SU-DHL-6 (cell line): ENCODE measurements around the gene GPX4.

Experiments
- H2AFZ ChIP-seq: fragments of 200-600 bp; sonication (generic); 2 replicates; pipeline ENCODE4 v1.6.1; 2014; ENCODE audit warnings: low read depth, mild to moderate bottlenecking, moderate library complexity, mixed read lengths, antibody characterized with exemption, low read length; ENCODE audit not compliant: severe bottlenecking
- H3F3A ChIP-seq: fragments of 200-600 bp; shearing (Covaris generic); 2 replicates; pipeline ENCODE4 v1.6.0; 2016; ENCODE audit warnings: antibody characterized with exemption, mild to moderate bottlenecking; ENCODE audit not compliant: insufficient read depth
- H3K27ac ChIP-seq: fragments of 200-600 bp; sonication (generic); 2 replicates; pipeline ENCODE4 v1.5.1; 2016; ENCODE audit warnings: low read depth, mild to moderate bottlenecking, low read length, moderate library complexity, mixed read lengths
- H3K27me3 ChIP-seq: fragments of 200-600 bp; sonication (generic), shearing (Covaris generic); 2 replicates; pipeline ENCODE4 v1.6.0; 2014; ENCODE audit warnings: mild to moderate bottlenecking, low read length
- H3K36me3 ChIP-seq: fragments of 200-600 bp; sonication (generic); 2 replicates; pipeline ENCODE4 v1.6.1; 2014; ENCODE audit warnings: mild to moderate bottlenecking, low read length, mixed read lengths
- H3K4me2 ChIP-seq: fragments of 300-600, 200-600 bp; shearing (Covaris generic), sonication (generic); 2 replicates; pipeline ENCODE4 v1.6.0; 2014; ENCODE audit warnings: low read length, low read depth, mild to moderate bottlenecking; ENCODE audit not compliant: poor library complexity, severe bottlenecking
- H3K4me3 ChIP-seq: fragments of 200-600 bp; sonication (generic); 2 replicates; pipeline ENCODE4 v1.5.1; 2014; ENCODE audit warnings: antibody characterized with exemption, low read length, mild to moderate bottlenecking, mixed read lengths; ENCODE audit not compliant: insufficient read depth, poor library complexity, severe bottlenecking
- H3K79me2 ChIP-seq: fragments of 200-600 bp; sonication (generic); 2 replicates; pipeline ENCODE4 v1.6.1; 2014; ENCODE audit warnings: mild to moderate bottlenecking, low read length, moderate library complexity; ENCODE audit not compliant: insufficient read depth
- H3K9ac ChIP-seq: fragments of 200-600 bp; sonication (generic); 2 replicates; pipeline ENCODE4 v1.7.0; 2014; ENCODE audit warnings: mild to moderate bottlenecking, low read length
- H3K9me2 ChIP-seq: fragments of 200-600 bp; sonication (generic); replicated peaks from 2 replicates; pipeline ENCODE4 v1.6.1; 2014; ENCODE audit warnings: low read length; ENCODE audit not compliant: insufficient read depth
- H3K9me3 ChIP-seq: fragments of 200-600 bp; sonication (generic); 2 replicates; pipeline ENCODE4 v1.6.1; 2014; ENCODE audit warnings: low read length, mixed read lengths; ENCODE audit not compliant: insufficient read depth
- H4K20me1 ChIP-seq: fragments of 200-600 bp; sonication (generic); 2 replicates; pipeline ENCODE4 v1.6.1; 2014; ENCODE audit warnings: low read depth, mild to moderate bottlenecking, antibody characterized with exemption, low read length, moderate library complexity, mixed read lengths
- EZH2phosphoT487 ChIP-seq: fragments of 200-600 bp; sonication (generic), shearing (Covaris generic); conservative IDR thresholded peaks from 2 replicates; pipeline ENCODE4 v1.6.1; 2018; ENCODE audit warnings: mild to moderate bottlenecking, antibody characterized with exemption, low read length, moderate library complexity, mixed read lengths
- TF ChIP-seq, protein P1 (sequence below): fragments of 200-600 bp; sonication (generic); IDR thresholded peaks from one replicate; pipeline ENCODE4 v1.5.1; 2017; ENCODE audit warnings: antibody characterized with exemption, mild to moderate bottlenecking, low read length, moderate library complexity; ENCODE audit not compliant: insufficient read depth, poor library complexity, severe bottlenecking

Gene GPX4

GRCh38 chr19:1110809-1111640 lies 7.2 kb downstream of the GPX4 start:
- H3K4me3 ChIP-seq, result no peak overlapping the region
- no peaks in the 10 kb centered on the region for H3K36me3 ChIP-seq
- no peak overlapping the region for H3K27ac ChIP-seq
- H3K27me3 ChIP-seq, result no peaks in the 10 kb centered on the region
- H3K9me2 ChIP-seq, result no peaks in the 10 kb centered on the region
- no peak overlapping the region for H3K4me2 ChIP-seq
- TF ChIP-seq, protein P1, sequence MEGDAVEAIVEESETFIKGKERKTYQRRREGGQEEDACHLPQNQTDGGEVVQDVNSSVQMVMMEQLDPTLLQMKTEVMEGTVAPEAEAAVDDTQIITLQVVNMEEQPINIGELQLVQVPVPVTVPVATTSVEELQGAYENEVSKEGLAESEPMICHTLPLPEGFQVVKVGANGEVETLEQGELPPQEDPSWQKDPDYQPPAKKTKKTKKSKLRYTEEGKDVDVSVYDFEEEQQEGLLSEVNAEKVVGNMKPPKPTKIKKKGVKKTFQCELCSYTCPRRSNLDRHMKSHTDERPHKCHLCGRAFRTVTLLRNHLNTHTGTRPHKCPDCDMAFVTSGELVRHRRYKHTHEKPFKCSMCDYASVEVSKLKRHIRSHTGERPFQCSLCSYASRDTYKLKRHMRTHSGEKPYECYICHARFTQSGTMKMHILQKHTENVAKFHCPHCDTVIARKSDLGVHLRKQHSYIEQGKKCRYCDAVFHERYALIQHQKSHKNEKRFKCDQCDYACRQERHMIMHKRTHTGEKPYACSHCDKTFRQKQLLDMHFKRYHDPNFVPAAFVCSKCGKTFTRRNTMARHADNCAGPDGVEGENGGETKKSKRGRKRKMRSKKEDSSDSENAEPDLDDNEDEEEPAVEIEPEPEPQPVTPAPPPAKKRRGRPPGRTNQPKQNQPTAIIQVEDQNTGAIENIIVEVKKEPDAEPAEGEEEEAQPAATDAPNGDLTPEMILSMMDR, result no peak
- TF ChIP-seq EZH2phosphoT487, result no peak
- no peaks in the 10 kb centered on the region for H3K79me2 ChIP-seq
- no peaks in the 10 kb centered on the region for H4K20me1 ChIP-seq
- H2AFZ ChIP-seq, result no peak overlapping the region
- H3F3A ChIP-seq, result no peaks in the 10 kb centered on the region; the same call in 1 of the 2 replicates
- no peaks in the 10 kb centered on the region for H3K9me3 ChIP-seq
- no peak overlapping the region for H3K9ac ChIP-seq

DNA sequence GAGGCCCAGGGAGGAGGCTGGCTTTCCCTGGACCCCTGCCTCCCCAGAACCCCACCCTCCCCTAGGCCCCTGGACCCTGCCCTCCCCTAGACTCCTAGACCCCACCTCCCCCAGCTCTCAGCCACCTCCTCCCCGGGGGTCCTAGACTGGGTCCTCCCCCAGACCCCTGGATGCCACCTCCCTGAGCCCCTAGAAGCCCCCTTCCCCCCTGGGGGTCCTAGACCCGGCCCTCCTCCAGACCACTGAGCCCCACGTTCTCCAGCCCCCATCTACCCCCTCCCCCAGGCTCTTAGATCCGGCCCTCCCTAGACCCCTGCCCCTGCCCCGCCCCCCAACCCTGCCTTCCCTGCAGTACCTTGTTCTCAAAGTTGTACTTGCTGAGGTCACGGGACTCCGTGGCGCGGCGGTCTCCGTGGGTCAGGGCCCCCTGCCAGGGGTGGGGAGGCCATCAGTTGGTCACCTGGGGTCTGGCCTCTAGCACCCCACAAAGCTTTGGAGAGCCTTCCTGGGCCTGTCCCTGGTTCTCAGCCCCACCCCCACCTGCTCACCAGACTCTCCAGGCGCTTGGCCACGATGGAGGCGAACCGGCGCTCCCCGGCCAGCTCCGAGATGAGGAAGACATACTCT lies 8.0 kb downstream of the GPX4 start:
- Histone ChIP-seq H3K36me3 (no peaks in the 10 kb centered on the region), H2AFZ (no peak overlapping the region)

DNA sequence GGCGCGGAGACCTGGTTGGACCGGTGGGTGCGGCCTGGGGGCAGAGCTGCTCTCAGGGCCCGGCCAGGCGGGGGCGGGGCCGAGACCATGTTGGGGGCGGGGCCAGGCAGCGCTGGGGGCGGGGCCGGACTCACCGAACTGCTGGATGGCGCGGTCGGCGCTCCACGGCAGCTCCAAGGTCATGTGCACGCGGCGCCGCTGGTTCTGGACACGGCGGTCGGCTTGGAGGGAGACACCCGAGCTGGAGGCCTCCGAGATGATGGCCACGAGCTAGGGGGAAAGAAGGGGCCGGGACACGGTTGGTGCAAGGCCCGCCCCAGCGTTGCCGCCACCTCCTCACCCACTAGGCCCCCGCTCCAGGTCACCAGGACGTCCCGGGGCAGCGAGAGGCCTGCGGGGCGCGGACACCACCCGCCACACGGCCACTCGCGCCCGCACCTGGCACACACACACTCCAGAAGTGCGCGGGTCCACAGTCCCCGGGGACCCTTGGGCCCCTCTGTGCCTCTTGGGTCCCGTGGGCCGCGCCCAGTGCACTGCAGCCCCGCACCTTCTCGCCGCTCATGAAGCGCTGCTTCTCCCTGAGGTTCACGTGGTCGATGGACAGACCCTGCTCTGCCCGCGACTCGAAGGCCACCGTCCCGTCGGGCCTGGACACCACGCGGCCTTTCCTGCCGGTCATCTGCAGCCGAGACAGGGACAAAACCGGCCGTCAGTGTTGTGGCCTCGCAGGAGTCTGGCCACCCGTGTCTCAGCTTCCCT lies 8.7 kb downstream of the GPX4 start:
- no peak overlapping the region for H3K9ac ChIP-seq
- no peak overlapping the region for H3K4me3 ChIP-seq
- H3K36me3 ChIP-seq, result no peaks in the 10 kb centered on the region
- H4K20me1 ChIP-seq, result no peaks in the 10 kb centered on the region
- no peak overlapping the region for H3K27ac ChIP-seq
- H3K4me2 ChIP-seq, result no peak overlapping the region
- H3F3A ChIP-seq, result no peaks in the 10 kb centered on the region
- H2AFZ ChIP-seq, result no peak overlapping the region
- TF ChIP-seq, protein P1, result no peak
- no peak for TF ChIP-seq EZH2phosphoT487
- H3K9me3 ChIP-seq, result no peaks in the 10 kb centered on the region
- H3K79me2 ChIP-seq, result no peaks in the 10 kb centered on the region
- H3K27me3 ChIP-seq, result no peaks in the 10 kb centered on the region
- H3K9me2 ChIP-seq, result no peaks in the 10 kb centered on the region

More for the DNA sequence above, 8.0 kb downstream of the GPX4 start:
- no peaks in the 10 kb centered on the region for H3K27me3 ChIP-seq
- H3K9me3 ChIP-seq, result no peaks in the 10 kb centered on the region
- no peak overlapping the region for H3K27ac ChIP-seq
- H3K9me2 ChIP-seq, result no peaks in the 10 kb centered on the region
- H3K4me2 ChIP-seq, result no peak overlapping the region
- no peak overlapping the region for H3K9ac ChIP-seq
- H4K20me1 ChIP-seq, result no peaks in the 10 kb centered on the region
- no peaks in the 10 kb centered on the region for H3K79me2 ChIP-seq
- TF ChIP-seq, protein P1, result no peak
- TF ChIP-seq EZH2phosphoT487, result no peak
- H3F3A ChIP-seq, result no peaks in the 10 kb centered on the region; the same call in 1 of the 2 replicates
- H3K4me3 ChIP-seq, result no peak overlapping the region
